ENCODE data around the gene SMIM1.

Gene SMIM1

GRCh38 chr1:3820316-3820715 is 47.8 kb downstream of the SMIM1 start:
- Histone ChIP-seq H3K4me3 (ENCODE audit: severe bottlenecking) (no peak overlapping the region), H3K9me3 (ENCODE audit: severe bottlenecking) (no peaks in the 10 kb centered on the region), H3K27me3 (ENCODE audit: insufficient read depth, poor library complexity, severe bottlenecking) (no peaks in the 10 kb centered on the region), H3K4me1 (ENCODE audit: insufficient read depth, poor library complexity, severe bottlenecking) (no peaks in the 10 kb centered on the region), H3K36me3 (ENCODE audit: low read depth) (peaks cover 10% of the 10 kb centered on the region; the same call in 1 of the 2 replicates), H3K27ac (ENCODE audit: poor library complexity, severe bottlenecking) (no peak overlapping the region)
- DNase-seq (ENCODE audit: low spot score) = no peak
- no peak for ATAC-seq (ENCODE audit: low read depth)
- TF ChIP-seq CTCF (IDR thresholded peaks at IDR 0.05; ENCODE audit: poor library complexity, severe bottlenecking) = no peak

GRCh38 chr1:3821004-3821403 is 48.5 kb downstream of the SMIM1 start:
- DNase-seq (ENCODE audit: low spot score) = no peak
- no peak for ATAC-seq (ENCODE audit: low read depth)
- Histone ChIP-seq H3K4me1 (ENCODE audit: insufficient read depth, poor library complexity, severe bottlenecking) (no peaks in the 10 kb centered on the region), H3K27ac (ENCODE audit: poor library complexity, severe bottlenecking) (no peak overlapping the region), H3K9me3 (ENCODE audit: severe bottlenecking) (no peaks in the 10 kb centered on the region), H3K27me3 (ENCODE audit: insufficient read depth, poor library complexity, severe bottlenecking) (no peaks in the 10 kb centered on the region), H3K4me3 (ENCODE audit: severe bottlenecking) (no peak overlapping the region), H3K36me3 (ENCODE audit: low read depth) (peaks cover 14% of the 10 kb centered on the region; the same call in 1 of the 2 replicates)
- TF ChIP-seq CTCF (IDR thresholded peaks at IDR 0.05; ENCODE audit: poor library complexity, severe bottlenecking) = no peak

GRCh38 chr1:3821447-3821846 is 48.9 kb downstream of the SMIM1 start:
- Histone ChIP-seq H3K27ac (ENCODE audit: poor library complexity, severe bottlenecking) (no peak overlapping the region), H3K9me3 (ENCODE audit: severe bottlenecking) (no peaks in the 10 kb centered on the region), H3K36me3 (ENCODE audit: low read depth) (peaks cover 18% of the 10 kb centered on the region; the same call in 1 of the 2 replicates), H3K4me3 (ENCODE audit: severe bottlenecking) (no peak overlapping the region), H3K27me3 (ENCODE audit: insufficient read depth, poor library complexity, severe bottlenecking) (no peaks in the 10 kb centered on the region), H3K4me1 (ENCODE audit: insufficient read depth, poor library complexity, severe bottlenecking) (no peaks in the 10 kb centered on the region)
- DNase-seq (ENCODE audit: low spot score) (no peak), ATAC-seq (ENCODE audit: low read depth) (no peak)
- TF ChIP-seq CTCF (IDR thresholded peaks at IDR 0.05; ENCODE audit: poor library complexity, severe bottlenecking) = no peak

DNA sequence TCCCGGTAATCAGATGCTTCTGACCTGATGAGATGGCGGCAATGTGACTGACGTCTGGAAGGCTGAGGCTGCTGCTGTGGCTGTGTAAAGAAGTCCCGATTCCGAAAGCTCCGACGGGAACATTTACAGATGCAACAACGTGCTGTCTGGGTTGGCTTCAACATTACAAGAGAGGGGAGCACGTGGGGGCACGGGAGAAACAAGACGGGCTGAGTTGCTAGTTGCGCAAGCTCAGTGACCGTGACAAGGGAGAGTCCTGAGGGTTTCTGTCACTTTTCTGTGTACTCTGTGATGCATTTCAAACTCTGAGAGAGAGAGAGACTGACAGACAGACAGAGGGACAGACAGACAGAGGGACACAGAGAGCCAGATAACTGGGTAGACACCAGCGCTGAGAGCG is 49.4 kb downstream of the SMIM1 start:
- no peaks in the 10 kb centered on the region for H3K27me3 ChIP-seq (ENCODE audit: insufficient read depth, poor library complexity, severe bottlenecking)
- no peaks in the 10 kb centered on the region for H3K4me1 ChIP-seq (ENCODE audit: insufficient read depth, poor library complexity, severe bottlenecking)
- no peak for TF ChIP-seq CTCF (IDR thresholded peaks at IDR 0.05; ENCODE audit: poor library complexity, severe bottlenecking)
- H3K4me3 ChIP-seq (ENCODE audit: severe bottlenecking) = no peak overlapping the region
- ATAC-seq (ENCODE audit: low read depth) = no peak
- H3K27ac ChIP-seq (ENCODE audit: poor library complexity, severe bottlenecking) = no peak overlapping the region
- H3K9me3 ChIP-seq (ENCODE audit: severe bottlenecking) = no peaks in the 10 kb centered on the region
- no peak for DNase-seq (ENCODE audit: low spot score)
- H3K36me3 ChIP-seq (ENCODE audit: low read depth) = peaks cover 18% of the 10 kb centered on the region; the same call in 1 of the 2 replicates

DNA sequence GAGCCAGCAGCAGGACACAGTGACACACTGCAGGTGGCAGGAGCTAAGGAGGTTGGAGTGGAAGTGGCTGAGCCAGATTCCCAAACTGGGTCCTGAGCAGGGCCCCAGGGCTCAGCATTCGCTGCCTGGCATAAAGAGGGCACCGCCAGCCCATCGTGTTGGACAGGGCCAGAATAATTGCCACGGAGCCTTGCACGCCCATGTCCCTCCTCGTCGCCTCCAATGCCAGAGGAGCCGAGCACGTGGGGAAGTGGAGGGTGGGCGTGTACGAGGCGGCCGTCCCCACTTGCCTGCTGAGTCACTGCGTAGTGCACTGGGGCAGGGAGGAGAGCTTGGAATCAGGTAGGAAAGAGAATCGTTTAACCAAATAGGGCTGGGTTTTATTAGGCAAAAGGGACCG is 49.9 kb downstream of the SMIM1 start:
- H3K36me3 ChIP-seq (ENCODE audit: low read depth) = peaks cover 18% of the 10 kb centered on the region; the same call in 1 of the 2 replicates
- no peaks in the 10 kb centered on the region for H3K9me3 ChIP-seq (ENCODE audit: severe bottlenecking)
- no peak for TF ChIP-seq CTCF (IDR thresholded peaks at IDR 0.05; ENCODE audit: poor library complexity, severe bottlenecking)
- no peaks in the 10 kb centered on the region for H3K27me3 ChIP-seq (ENCODE audit: insufficient read depth, poor library complexity, severe bottlenecking)
- no peak overlapping the region for H3K27ac ChIP-seq (ENCODE audit: poor library complexity, severe bottlenecking)
- DNase-seq (ENCODE audit: low spot score) = no peak
- no peaks in the 10 kb centered on the region for H3K4me1 ChIP-seq (ENCODE audit: insufficient read depth, poor library complexity, severe bottlenecking)
- no peak overlapping the region for H3K4me3 ChIP-seq (ENCODE audit: severe bottlenecking)
- no peak for ATAC-seq (ENCODE audit: low read depth)

Data from RWPE2 (cell line).